Ecto neural progenitor cell (in vitro differentiated cells): ENCODE results near the gene PLCD4.

Source experiments
- DNase-seq: peaks from one replicate; pipeline ENCODE4 v3.0.0-alpha.2; 2018; ENCODE audit warnings: low spot score

PLCD4 gene

DNA sequence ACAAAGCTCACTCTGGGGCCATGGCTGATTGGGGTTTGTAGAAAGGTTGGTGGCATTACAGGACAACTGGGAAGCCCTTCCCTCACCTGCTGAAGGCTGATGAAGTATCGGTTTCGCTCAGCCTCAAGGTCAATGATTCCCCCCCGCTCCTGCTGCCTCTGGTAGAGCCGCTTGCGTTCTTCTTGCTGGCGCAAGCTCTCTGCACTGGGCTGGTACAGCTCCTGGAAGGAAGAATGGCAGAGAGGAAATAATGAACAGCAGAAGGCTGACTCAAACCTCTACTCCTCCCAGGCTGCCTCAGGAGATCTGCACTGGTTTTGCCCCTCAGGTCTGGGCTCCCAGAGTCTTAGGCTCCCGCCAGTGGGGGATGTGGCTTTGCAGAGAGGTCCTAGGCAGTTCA lies 57.0 kb downstream of the PLCD4 start:
- no peak for DNase-seq

DNA sequence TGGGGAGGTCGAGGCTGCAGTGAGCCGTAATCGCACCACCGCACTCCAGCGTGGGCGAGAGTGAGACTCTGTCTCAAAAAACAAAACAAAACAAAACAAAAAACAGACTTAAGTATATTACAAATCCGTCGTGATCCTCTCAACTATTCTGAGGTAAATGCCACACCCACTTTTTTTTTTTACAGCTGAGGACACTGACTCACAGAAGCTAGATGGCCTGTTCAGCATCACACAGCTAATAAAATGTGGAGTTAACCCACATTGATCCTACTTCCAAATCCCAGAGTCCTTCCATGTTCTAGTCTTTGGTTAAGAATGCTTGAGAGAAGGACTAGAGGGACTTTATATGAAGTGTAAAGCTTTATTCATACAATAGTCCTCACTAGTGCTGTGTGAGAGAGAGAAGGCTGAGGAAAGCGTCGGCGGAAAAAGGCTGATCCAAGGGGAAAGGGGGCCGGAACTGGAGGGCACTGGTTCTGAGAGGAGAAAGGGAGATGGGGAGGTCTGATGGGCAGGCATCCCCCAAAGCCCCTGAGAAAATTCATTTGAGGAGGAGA lies 63.5 kb downstream of the PLCD4 start:
- no peak for DNase-seq

DNA sequence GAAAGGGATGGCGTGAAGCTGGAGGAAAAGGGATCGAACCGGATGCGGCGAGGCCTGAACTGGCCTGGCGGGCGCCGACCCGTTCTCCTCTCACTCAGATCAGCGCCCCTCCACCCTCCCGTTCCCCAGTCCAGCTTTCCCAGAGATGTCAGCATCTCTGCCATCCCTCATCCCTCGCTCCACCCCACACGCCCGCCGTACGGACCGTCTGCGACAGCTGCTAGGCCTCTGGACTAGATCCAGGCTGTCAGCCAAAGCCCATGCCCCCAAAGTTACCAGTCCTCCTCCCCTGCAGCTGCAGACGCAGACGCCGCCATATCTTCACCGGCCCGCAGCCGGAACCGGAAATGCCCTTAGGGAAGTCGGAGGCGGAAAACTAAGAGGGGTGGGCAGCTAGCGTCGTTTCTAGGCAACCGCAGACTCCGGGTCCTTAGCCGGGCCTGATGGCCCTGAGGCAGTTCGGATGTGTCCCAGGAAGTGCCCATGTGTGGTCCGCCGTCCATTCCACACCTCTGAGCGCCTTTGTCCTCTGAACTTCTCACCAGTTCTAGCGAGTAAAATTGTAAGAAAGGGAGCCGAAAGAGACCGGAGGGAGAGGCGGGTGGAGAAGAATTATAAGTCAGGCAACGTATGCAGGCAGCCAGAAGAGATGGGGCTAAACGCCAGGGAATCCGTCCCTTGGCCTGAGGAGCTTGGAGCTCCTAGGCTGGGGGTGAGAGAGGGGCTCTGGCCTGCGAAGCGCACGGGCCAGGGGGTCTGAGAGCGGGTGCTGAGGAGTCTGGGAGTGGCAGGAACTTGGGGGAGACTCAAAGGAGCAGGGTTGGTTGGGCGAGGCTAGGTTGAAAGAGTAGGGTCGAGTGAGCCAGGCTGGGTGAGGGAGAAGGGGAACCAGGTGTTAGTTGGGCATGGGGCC lies 64.2 kb downstream of the PLCD4 start, which contains the start of the genes RNF25 and STK36:
Gene RNF25 (minus strand): TSS at position 349 of the 913 bp plus-strand sequence. CDS start 32 bp downstream, at position 317.
Gene STK36 (plus strand): TSS at position 433 of the 913 bp plus-strand sequence. CDS start 744 bp downstream, outside the sequence.
- peak; percentile 90 for DNase-seq

DNA sequence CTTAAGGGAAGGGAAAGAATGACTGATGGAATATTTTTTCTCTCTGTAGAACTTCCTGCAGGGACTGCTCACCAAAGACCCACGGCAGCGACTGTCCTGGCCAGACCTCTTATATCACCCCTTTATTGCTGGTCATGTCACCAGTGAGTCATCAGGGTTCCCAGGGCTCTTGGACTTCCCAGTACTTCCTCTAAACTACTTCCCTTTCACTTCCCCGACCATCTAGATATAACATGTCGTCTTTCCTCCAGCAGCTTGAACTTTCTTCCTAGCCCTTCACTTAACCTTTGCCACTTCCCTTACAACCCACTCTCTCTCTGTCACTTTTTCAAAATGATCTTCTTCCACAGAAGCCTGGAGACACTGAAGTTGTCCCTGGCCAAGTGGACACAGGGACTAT lies 71.4 kb downstream of the PLCD4 start:
- DNase-seq, result no peak

DNA sequence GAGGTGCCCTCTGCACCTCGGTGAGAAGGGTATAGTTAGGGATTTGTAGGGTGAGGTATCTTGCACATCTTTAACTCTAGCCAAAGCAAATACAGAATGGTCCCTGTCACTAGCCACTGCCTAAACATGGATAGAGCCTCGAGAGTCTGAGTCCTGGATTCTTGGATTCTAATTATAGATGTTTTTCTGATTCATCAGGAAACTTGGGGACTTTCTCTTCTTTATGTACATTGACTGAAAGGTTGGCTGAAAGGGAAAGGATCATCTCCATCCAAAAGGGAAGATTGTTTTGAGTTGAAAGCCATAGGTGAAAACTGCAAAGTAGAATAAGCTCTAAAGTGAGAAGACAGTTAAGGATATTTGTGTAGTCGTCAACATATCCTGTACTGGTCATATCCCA lies 72.4 kb downstream of the PLCD4 start:
- DNase-seq, result no peak
